ENCODE data around the gene TNFSF15.

The TNFSF15 gene

DNA sequence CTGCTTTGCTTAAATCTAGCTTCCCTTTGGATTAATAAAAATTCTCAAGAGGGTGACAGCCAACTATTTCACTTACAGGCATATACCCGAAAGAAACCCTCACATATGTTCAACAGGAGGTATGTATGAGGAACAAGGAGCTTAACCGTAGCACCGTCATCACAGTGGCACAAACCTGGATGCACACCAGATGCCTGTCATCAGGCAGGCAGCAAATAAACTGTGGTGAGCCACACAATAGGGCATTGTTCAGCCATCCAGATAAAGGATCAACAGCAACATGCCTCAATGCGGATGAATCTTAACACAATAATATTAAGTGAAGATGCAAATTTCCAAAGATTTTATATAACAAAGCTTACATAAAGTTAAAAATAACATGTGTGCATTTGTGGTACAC, 5.5 kb upstream of the TNFSF15 start:
- H3K79me2 ChIP-seq (ENCODE audit: low read length), result no peaks in the 10 kb centered on the region
- peaks cover 32% of the 10 kb centered on the region for H3K27me3 ChIP-seq (ENCODE audit: low read depth, low read length)
- H3K4me2 ChIP-seq (ENCODE audit: low read length), result 0 out of 2 replicates have a peak overlapping the region, but pooled peaks have one; percentile 22
- H3K27ac ChIP-seq (ENCODE audit: low read length), result no peak overlapping the region
- H3K4me1 ChIP-seq (ENCODE audit: low read length), result peaks cover 69% of the 10 kb centered on the region
- no peaks in the 10 kb centered on the region for H4K20me1 ChIP-seq (ENCODE audit: insufficient read depth, low read length)
- H2AFZ ChIP-seq (ENCODE audit: low read depth, low read length), result no peak overlapping the region
- TF ChIP-seq, protein P1, sequence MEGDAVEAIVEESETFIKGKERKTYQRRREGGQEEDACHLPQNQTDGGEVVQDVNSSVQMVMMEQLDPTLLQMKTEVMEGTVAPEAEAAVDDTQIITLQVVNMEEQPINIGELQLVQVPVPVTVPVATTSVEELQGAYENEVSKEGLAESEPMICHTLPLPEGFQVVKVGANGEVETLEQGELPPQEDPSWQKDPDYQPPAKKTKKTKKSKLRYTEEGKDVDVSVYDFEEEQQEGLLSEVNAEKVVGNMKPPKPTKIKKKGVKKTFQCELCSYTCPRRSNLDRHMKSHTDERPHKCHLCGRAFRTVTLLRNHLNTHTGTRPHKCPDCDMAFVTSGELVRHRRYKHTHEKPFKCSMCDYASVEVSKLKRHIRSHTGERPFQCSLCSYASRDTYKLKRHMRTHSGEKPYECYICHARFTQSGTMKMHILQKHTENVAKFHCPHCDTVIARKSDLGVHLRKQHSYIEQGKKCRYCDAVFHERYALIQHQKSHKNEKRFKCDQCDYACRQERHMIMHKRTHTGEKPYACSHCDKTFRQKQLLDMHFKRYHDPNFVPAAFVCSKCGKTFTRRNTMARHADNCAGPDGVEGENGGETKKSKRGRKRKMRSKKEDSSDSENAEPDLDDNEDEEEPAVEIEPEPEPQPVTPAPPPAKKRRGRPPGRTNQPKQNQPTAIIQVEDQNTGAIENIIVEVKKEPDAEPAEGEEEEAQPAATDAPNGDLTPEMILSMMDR (IDR thresholded peaks at IDR 0.05; ENCODE audit: low read depth, low read length), result no peak
- no peak for TF ChIP-seq EZH2phosphoT487 (IDR thresholded peaks at IDR 0.05; ENCODE audit: low read depth)
- no peak overlapping the region for H3K9ac ChIP-seq (ENCODE audit: low read length)
- peaks cover 5% of the 10 kb centered on the region for H3K36me3 ChIP-seq (replicated peaks; ENCODE audit: low read depth, low read length)
- H3K4me3 ChIP-seq (ENCODE audit: low read length), result no peak overlapping the region
- H3K9me3 ChIP-seq (ENCODE audit: insufficient read depth, low read length), result 0 out of 2 replicates have a peak, but pooled peaks cover 7% of the 10 kb centered on the region

DNA sequence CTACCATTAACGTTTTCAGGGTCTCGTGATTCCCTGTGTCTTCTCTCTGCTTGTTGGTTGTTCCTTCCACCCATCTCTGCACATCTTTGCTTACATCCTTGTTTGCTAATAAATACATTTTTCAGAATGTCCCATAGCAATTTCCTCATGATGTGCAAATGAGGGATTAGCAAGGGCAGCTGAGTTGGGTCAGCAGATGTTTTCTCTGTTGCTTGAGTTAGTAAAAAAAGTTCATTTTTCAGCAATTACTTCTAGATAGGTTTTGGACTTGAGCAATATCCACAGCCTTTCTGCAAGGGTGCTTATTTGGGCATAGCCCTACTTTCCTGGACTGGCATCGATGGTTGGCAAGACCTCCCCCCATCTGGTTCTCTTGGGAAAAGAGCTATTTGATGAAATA, 4.8 kb upstream of the TNFSF15 start:
- no peaks in the 10 kb centered on the region for H4K20me1 ChIP-seq (ENCODE audit: insufficient read depth, low read length)
- H3K27me3 ChIP-seq (ENCODE audit: low read depth, low read length), result peaks cover 32% of the 10 kb centered on the region
- no peak overlapping the region for H3K9ac ChIP-seq (ENCODE audit: low read length)
- H3K79me2 ChIP-seq (ENCODE audit: low read length), result no peaks in the 10 kb centered on the region
- no peak overlapping the region for H3K4me2 ChIP-seq (ENCODE audit: low read length)
- peaks cover 5% of the 10 kb centered on the region for H3K36me3 ChIP-seq (replicated peaks; ENCODE audit: low read depth, low read length)
- H2AFZ ChIP-seq (ENCODE audit: low read depth, low read length), result no peak overlapping the region
- no peak for TF ChIP-seq EZH2phosphoT487 (IDR thresholded peaks at IDR 0.05; ENCODE audit: low read depth)
- TF ChIP-seq, protein P1 (IDR thresholded peaks at IDR 0.05; ENCODE audit: low read depth, low read length), result no peak
- no peak overlapping the region for H3K27ac ChIP-seq (ENCODE audit: low read length)
- H3K9me3 ChIP-seq (ENCODE audit: insufficient read depth, low read length), result 0 out of 2 replicates have a peak, but pooled peaks cover 7% of the 10 kb centered on the region
- no peak overlapping the region for H3K4me3 ChIP-seq (ENCODE audit: low read length)
- peaks cover 69% of the 10 kb centered on the region for H3K4me1 ChIP-seq (ENCODE audit: low read length)

DNA sequence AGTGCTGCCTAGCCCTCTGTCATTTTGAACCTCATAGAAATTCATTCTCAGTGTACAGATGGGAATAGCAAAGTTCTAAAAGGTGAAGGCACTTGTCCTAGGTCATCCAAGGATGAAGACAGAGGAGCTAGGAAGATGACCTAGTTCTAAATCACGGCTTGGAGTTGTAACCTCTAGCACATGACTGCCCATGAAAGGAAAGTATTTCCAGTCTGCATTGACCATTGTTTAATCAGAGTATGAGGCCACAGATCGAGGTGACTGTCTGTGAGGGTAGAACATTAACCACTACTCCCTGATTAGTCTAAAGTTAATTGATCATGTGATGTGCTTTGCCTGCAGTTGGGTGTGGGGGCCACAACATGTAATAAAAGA, 674 bp upstream of the TNFSF15 start:
- Histone ChIP-seq H3K27ac (ENCODE audit: low read length) (peak overlapping the region; percentile 50), H2AFZ (ENCODE audit: low read depth, low read length) (no peak overlapping the region), H3K27me3 (ENCODE audit: low read depth, low read length) (peaks cover 44% of the 10 kb centered on the region), H3K9me3 (ENCODE audit: insufficient read depth, low read length) (no peaks in the 10 kb centered on the region), H3K36me3 (replicated peaks; ENCODE audit: low read depth, low read length) (no peaks in the 10 kb centered on the region), H3K9ac (ENCODE audit: low read length) (no peak overlapping the region), H3K4me2 (ENCODE audit: low read length) (peak overlapping the region; percentile 84), H3K4me1 (ENCODE audit: low read length) (peaks cover 48% of the 10 kb centered on the region), H3K4me3 (ENCODE audit: low read length) (peak overlapping the region; percentile 70), H3K79me2 (ENCODE audit: low read length) (no peaks in the 10 kb centered on the region), H4K20me1 (ENCODE audit: insufficient read depth, low read length) (no peaks in the 10 kb centered on the region)
- TF ChIP-seq, protein P1 (IDR thresholded peaks at IDR 0.05; ENCODE audit: low read depth, low read length), result no peak
- no peak for TF ChIP-seq EZH2phosphoT487 (IDR thresholded peaks at IDR 0.05; ENCODE audit: low read depth)

DNA sequence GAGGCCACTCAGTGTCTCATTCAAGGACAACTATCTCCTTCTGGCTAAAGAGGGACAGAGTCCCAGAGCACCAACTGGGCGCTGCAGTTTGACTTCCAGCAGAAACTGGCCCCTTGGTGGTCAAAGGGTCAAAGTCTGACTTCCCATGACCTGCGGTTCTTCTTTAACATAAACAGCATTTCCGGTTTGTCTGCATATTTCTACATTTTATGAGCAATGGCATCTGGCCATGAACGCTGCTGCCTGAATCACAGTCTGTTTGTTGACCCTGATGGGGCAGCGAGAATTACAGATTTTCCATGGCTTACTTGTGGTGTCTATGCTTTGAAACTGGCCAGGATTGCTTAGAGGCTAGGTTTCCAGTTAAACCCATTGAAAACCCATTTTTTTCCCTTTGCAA, 1.3 kb downstream of the TNFSF15 start:
- H3K27ac ChIP-seq (ENCODE audit: low read length), result no peak overlapping the region
- no peaks in the 10 kb centered on the region for H4K20me1 ChIP-seq (ENCODE audit: insufficient read depth, low read length)
- no peaks in the 10 kb centered on the region for H3K9me3 ChIP-seq (ENCODE audit: insufficient read depth, low read length)
- H3K27me3 ChIP-seq (ENCODE audit: low read depth, low read length), result peaks cover 30% of the 10 kb centered on the region
- H3K36me3 ChIP-seq (replicated peaks; ENCODE audit: low read depth, low read length), result no peaks in the 10 kb centered on the region
- no peak overlapping the region for H3K9ac ChIP-seq (ENCODE audit: low read length)
- peaks cover 38% of the 10 kb centered on the region for H3K4me1 ChIP-seq (ENCODE audit: low read length)
- H3K4me3 ChIP-seq (ENCODE audit: low read length), result no peak overlapping the region
- no peaks in the 10 kb centered on the region for H3K79me2 ChIP-seq (ENCODE audit: low read length)
- TF ChIP-seq, protein P1 (IDR thresholded peaks at IDR 0.05; ENCODE audit: low read depth, low read length), result no peak
- TF ChIP-seq EZH2phosphoT487 (IDR thresholded peaks at IDR 0.05; ENCODE audit: low read depth), result no peak
- no peak overlapping the region for H2AFZ ChIP-seq (ENCODE audit: low read depth, low read length)
- 0 out of 2 replicates have a peak overlapping the region, but pooled peaks have one; percentile 84 for H3K4me2 ChIP-seq (ENCODE audit: low read length)
